GM12878 (cell line): ENCODE measurements around the gene TDRD9. TPM values are rescaled to one million over a fixed set of nuclear protein-coding genes. Genes with fewer than 3 reads are reported as not detected.

Experiments
- ATAC-seq: fragments of 200-7000 bp; cut with Tn5 transposase; 3 replicates; pipeline ENCODE4 v1.9.1; 2020; ENCODE audit warnings: mild to moderate bottlenecking, moderate library complexity
- BruUV-seq: library from RNA; stranded (reverse); fragments of 400-500 nt; replicated peaks from 2 replicates; lab custom pipeline; 2021; lab: Mats Ljungman, UMichigan
- CTCF ChIA-PET: fragments of 300-600 bp; sonication (Branson Sonifier 250); formaldehyde crosslinking; extraction: SDS; loops from one replicate; lab custom pipeline; 2021; ENCODE audit warnings: inconsistent platforms; lab: Yijun Ruan, JAX
- POLR2A ChIA-PET: fragments of 350-600 bp; formaldehyde crosslinking; extraction: SDS; loops from one replicate; lab custom pipeline; 2021; ENCODE audit warnings: inconsistent platforms; lab: Charles Lee
- RAD21 ChIA-PET: fragments of 300-600 bp; sonication (Branson Sonifier 250); formaldehyde crosslinking; loops from one replicate; lab custom pipeline; 2023; ENCODE audit warnings: antibody characterized with exemption; ENCODE audit not compliant: unreplicated experiment; lab: Charles Lee
- SMC1A ChIA-PET: fragments of 300-600 bp; sonication (Branson Sonifier 250); formaldehyde crosslinking; loops from one replicate; lab custom pipeline; 2023; ENCODE audit not compliant: unreplicated experiment, uncharacterized antibody; lab: Charles Lee
- DNase-seq: peaks from one replicate; pipeline ENCODE4 v3.0.0-alpha.2; 2011; ENCODE audit warnings: low read depth, low spot score
- FAIRE-seq: peaks from 3 replicates; lab custom pipeline; 2011; peaks lifted over from hg19 to GRCh38; lab: Jason Lieb, UNC
- H2AFZ ChIP-seq: 2 replicates; pipeline ENCODE4 v1.6.0; 2011; ENCODE audit warnings: low read depth, low read length, control low read depth; ENCODE audit not compliant: control insufficient read depth
- H3K27ac ChIP-seq: 2 replicates; pipeline ENCODE4 v1.5.1; 2011; ENCODE audit warnings: control low read depth; ENCODE audit not compliant: control insufficient read depth, insufficient read depth
- H3K27me3 ChIP-seq, 2 experiments: replicated peaks in 1 of 2; 2 replicates each; pipeline versions ENCODE4 v1.6.0 to v1.6.1; 2011; ENCODE audit warnings: low read length in 1 of 2; ENCODE audit not compliant: control insufficient read depth in 2 of 2, insufficient read depth in 2 of 2
- H3K36me3 ChIP-seq, 2 experiments: 2 replicates each; pipeline ENCODE4 v1.5.1; 2011; ENCODE audit warnings: low read length in 1 of 2; ENCODE audit not compliant: control insufficient read depth in 2 of 2, insufficient read depth in 2 of 2
- H3K4me1 ChIP-seq: 2 replicates; pipeline ENCODE4 v1.6.1; 2011; ENCODE audit warnings: mild to moderate bottlenecking, low read length, moderate library complexity, mixed read lengths; ENCODE audit not compliant: control insufficient read depth, insufficient read depth
- H3K4me2 ChIP-seq: 2 replicates; pipeline ENCODE4 v1.6.0; 2011; ENCODE audit warnings: control low read depth; ENCODE audit not compliant: control insufficient read depth, insufficient read depth
- H3K4me3 ChIP-seq: fragments of 200-600 bp; sonication (generic); 2 replicates; pipeline ENCODE4 v1.5.1; 2016
- H3K79me2 ChIP-seq: 2 replicates; pipeline ENCODE4 v1.6.0; 2011; ENCODE audit warnings: low read length; ENCODE audit not compliant: control insufficient read depth, insufficient read depth
- H3K9ac ChIP-seq: 2 replicates; pipeline ENCODE4 v1.8.0; 2011; ENCODE audit warnings: low read length, control low read depth, mixed read lengths; ENCODE audit not compliant: control insufficient read depth, insufficient read depth
- H3K9me3 ChIP-seq: replicated peaks from 3 replicates; pipeline ENCODE4 v1.5.1; 2011; ENCODE audit warnings: mild to moderate bottlenecking, low read length; ENCODE audit not compliant: control insufficient read depth, insufficient read depth
- H4K20me1 ChIP-seq: 2 replicates; pipeline ENCODE4 v1.6.0; 2011; ENCODE audit not compliant: control insufficient read depth, insufficient read depth
- EGR1 ChIP-seq, 2 experiments: IDR thresholded peaks; 1 replicate in 1 of 2; 2 replicates in 1 of 2; pipeline ENCODE4 v1.6.1; 2011 to 2012; ENCODE audit warnings: low read depth in 2 of 2, low read length in 2 of 2, borderline replicate concordance in 1 of 2, mild to moderate bottlenecking in 1 of 2, moderate library complexity in 1 of 2
- HDGF ChIP-seq: fragments of 450-650 bp; IDR thresholded peaks from 2 replicates; pipeline ENCODE4 v1.6.1; 2016; ENCODE audit warnings: antibody characterized with exemption
- NBN ChIP-seq: fragments of 450-650 bp; IDR thresholded peaks from 2 replicates; pipeline ENCODE4 v1.6.1; 2016
- NFYB ChIP-seq: IDR thresholded peaks from 2 replicates; pipeline ENCODE4 v1.6.1; 2011; ENCODE audit warnings: low read depth, mild to moderate bottlenecking, low read length, improper control_type of control experiment, moderate library complexity; ENCODE audit not compliant: insufficient read depth
- POLR2AphosphoS2 ChIP-seq: IDR thresholded peaks from 2 replicates; pipeline ENCODE4 v1.6.1; 2011; ENCODE audit warnings: low read depth, mild to moderate bottlenecking, low read length, improper control_type of control experiment, moderate library complexity
- SMC3 ChIP-seq: IDR thresholded peaks from 2 replicates; pipeline ENCODE4 v1.6.1; 2011; ENCODE audit warnings: low read length, improper control_type of control experiment, borderline replicate concordance
- STAT3 ChIP-seq: IDR thresholded peaks from 2 replicates; pipeline ENCODE4 v1.6.1; 2011; ENCODE audit warnings: low read depth, low read length, improper control_type of control experiment
- TAF1 ChIP-seq: IDR thresholded peaks from 2 replicates; pipeline ENCODE4 v1.6.1; 2011; ENCODE audit warnings: mild to moderate bottlenecking, low read depth, low read length, borderline replicate concordance
- YBX1 ChIP-seq: fragments of 450-650 bp; IDR thresholded peaks from 2 replicates; pipeline ENCODE4 v1.6.1; 2016; ENCODE audit warnings: antibody characterized with exemption
- ZNF207 ChIP-seq: fragments of 450-650 bp; IDR thresholded peaks from 2 replicates; pipeline ENCODE4 v1.6.1; 2014; ENCODE audit warnings: antibody characterized with exemption, mild to moderate bottlenecking, borderline replicate concordance
- ZSCAN29 ChIP-seq: fragments of 450-650 bp; IDR thresholded peaks from 2 replicates; pipeline ENCODE4 v1.6.1; 2017; ENCODE audit warnings: mild to moderate bottlenecking, moderate library complexity
- WGBS: methylation state at CpG from one replicate; pipeline ENCODE4 v1.1.6; 2016; ENCODE audit warnings: low lambda C conversion rate; ENCODE audit not compliant: insufficient replicate concordance, insufficient coverage; ENCODE audit errors: missing lambda C conversion rate; 5-methylcytosine and 5-hydroxymethylcytosine counted together
- in situ Hi-C: fragments of 300-500 bp; cut with MboI; formaldehyde crosslinking; loops from 9 replicates; pipeline ENCODE4 v1.14.3; 2018; ENCODE audit warnings: mixed read lengths
- intact Hi-C: fragments of 100-400 bp; cut with micrococcal nuclease; formaldehyde crosslinking; loops from one replicate; pipeline ENCODE4 v1.14.2; 2022; ENCODE audit not compliant: unreplicated experiment
- polyA plus RNA-seq, 11 experiments: library from polyadenylated mRNA; depleted of rRNA in 4 of 11; unstranded in 6 of 11; stranded (reverse) in 5 of 11; fragments of >200 nt; fragmentation: Nextera tagmentation in 4 of 11; fragmentation: Illumina TruSeq in 1 of 11; extraction: Ambion mirVana in 4 of 11; extraction: Trizol in 1 of 11; gene quantifications; 1 replicate in 1 of 11; 2 replicates in 10 of 11; pipeline versions ENCODE4 v1.2.1 to v1.2.3, GENCODE V29; 2011 to 2016; ENCODE audit warnings: inconsistent platforms in 2 of 11, missing spikeins in 2 of 11, low read depth in 1 of 11
- total RNA-seq, 4 experiments: library from RNA; depleted of rRNA in 3 of 4; stranded (reverse); fragments of >200 nt in 3 of 4; fragmentation: Illumina TruSeq in 1 of 4; extraction: Trizol in 1 of 4; gene quantifications; 2 replicates each; pipeline versions ENCODE4 v1.2.1 to v1.2.3, GENCODE V29; 2013 to 2021
- TF ChIP-seq, protein P1 (sequence below): fragments of 450-650 bp; IDR thresholded peaks from 2 replicates; pipeline ENCODE4 v1.6.1; 2017; ENCODE audit warnings: mild to moderate bottlenecking, moderate library complexity
- TF ChIP-seq, protein P2 (sequence below): fragments of 450-650 bp; IDR thresholded peaks from 2 replicates; pipeline ENCODE4 v1.6.1; 2018; ENCODE audit warnings: mild to moderate bottlenecking, low read depth, moderate library complexity; ENCODE audit not compliant: partially characterized antibody

TDRD9 gene
- total and polyA plus RNA-seq, 10 of the 15 experiments (the other 5 are each of a cell fraction or from before 2014, with no cell fraction given), result 0.12 TPM; not detected in 9

DNA sequence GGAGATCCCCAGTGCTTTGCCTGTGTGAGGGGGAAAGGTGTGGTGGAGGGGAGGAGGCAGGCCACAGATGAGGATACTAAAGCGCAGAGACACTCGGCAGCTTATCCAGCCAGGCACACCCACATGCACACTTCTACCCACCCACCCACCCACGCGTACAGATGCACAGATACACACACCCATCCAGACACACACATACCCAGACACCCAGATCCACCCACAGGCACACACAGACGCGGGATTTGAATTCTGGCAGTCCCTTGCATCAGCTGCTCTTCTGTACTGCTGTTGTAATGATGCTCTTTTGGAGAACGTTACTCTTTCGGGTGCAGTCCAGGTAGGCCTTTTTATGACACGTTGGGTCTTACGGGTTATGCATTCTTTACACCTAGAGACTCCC lies 69.8 kb downstream of the TDRD9 start (continued):
- TF ChIP-seq NFYB (no peak), STAT3 (no peak)
- TF ChIP-seq, protein P1, sequence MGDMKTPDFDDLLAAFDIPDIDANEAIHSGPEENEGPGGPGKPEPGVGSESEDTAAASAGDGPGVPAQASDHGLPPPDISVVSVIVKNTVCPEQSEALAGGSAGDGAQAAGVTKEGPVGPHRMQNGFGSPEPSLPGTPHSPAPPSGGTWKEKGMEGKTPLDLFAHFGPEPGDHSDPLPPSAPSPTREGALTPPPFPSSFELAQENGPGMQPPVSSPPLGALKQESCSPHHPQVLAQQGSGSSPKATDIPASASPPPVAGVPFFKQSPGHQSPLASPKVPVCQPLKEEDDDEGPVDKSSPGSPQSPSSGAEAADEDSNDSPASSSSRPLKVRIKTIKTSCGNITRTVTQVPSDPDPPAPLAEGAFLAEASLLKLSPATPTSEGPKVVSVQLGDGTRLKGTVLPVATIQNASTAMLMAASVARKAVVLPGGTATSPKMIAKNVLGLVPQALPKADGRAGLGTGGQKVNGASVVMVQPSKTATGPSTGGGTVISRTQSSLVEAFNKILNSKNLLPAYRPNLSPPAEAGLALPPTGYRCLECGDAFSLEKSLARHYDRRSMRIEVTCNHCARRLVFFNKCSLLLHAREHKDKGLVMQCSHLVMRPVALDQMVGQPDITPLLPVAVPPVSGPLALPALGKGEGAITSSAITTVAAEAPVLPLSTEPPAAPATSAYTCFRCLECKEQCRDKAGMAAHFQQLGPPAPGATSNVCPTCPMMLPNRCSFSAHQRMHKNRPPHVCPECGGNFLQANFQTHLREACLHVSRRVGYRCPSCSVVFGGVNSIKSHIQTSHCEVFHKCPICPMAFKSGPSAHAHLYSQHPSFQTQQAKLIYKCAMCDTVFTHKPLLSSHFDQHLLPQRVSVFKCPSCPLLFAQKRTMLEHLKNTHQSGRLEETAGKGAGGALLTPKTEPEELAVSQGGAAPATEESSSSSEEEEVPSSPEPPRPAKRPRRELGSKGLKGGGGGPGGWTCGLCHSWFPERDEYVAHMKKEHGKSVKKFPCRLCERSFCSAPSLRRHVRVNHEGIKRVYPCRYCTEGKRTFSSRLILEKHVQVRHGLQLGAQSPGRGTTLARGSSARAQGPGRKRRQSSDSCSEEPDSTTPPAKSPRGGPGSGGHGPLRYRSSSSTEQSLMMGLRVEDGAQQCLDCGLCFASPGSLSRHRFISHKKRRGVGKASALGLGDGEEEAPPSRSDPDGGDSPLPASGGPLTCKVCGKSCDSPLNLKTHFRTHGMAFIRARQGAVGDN, result no peak
- TF ChIP-seq, all 136 proteins: peak for 0

DNA sequence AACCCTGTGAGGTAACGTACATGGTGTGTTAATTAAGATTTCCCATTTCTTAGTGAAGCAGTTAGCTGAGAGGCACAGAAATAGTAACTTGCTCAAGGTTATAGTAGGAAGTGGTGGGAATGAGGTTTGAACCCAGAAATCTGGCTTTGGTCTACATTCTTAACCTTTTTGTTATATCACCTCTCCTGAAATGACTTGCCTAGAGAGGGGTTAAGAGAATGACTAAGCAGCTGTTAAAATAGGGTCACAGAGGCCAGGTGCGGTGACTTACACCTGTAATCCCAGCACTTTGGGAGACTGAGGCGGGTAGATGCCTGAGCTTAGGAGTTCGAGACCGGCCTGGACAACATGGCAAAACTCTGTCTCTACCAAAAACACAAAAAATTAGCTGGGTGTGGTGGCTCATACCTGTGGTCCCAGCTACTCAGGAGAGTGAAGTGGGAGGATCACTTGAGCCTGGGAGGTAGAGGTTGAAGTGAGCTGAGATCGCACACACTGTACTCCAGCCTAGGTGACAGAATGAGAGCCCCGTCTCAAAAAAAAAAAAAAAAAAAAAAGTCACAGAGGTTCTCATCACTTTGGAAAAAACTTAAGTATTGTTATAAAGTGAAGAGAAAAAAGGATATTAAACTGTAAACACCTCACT lies 71.7 kb downstream of the TDRD9 start:
- no peaks in the 10 kb centered on the region for H3K79me2 ChIP-seq
- ChIA-PET CTCF (interaction anchor here (2.0 kb wide), 1 partner anchor 10 kb away, joined by 6 read pairs; no protein-coding TSS in a partner anchor), SMC1A (no interaction called here), POLR2A (no interaction called here), RAD21 (interaction anchor here (0.6 kb wide), 1 partner anchor 129 kb away, joined by 3 read pairs; no protein-coding TSS in a partner anchor)
- no peak for DNase-seq
- no peak overlapping the region for H3K4me2 ChIP-seq
- H3K9ac ChIP-seq, result no peak overlapping the region
- no peak overlapping the region for H3K27ac ChIP-seq
- BruUV-seq, result no TSS peak
- no peak for FAIRE-seq
- peaks cover 4 to 5% of the 10 kb centered on the region in 2 experiments; a peak in 3 of 4 replicates for H3K27me3 ChIP-seq
- intact Hi-C loops (no loop called here), in situ Hi-C loops (no loop called here)
- no peaks in the 10 kb centered on the region for H3K9me3 ChIP-seq
- 14% methylated on average over 7 of the region's 7 CpGs for WGBS
- H3K36me3 ChIP-seq, result no peaks in the 10 kb centered on the region
- no peak overlapping the region for H3K4me3 ChIP-seq
- H2AFZ ChIP-seq, result no peak overlapping the region
- no peaks in the 10 kb centered on the region for H3K4me1 ChIP-seq
- H4K20me1 ChIP-seq, result no peaks in the 10 kb centered on the region
- no peak for ATAC-seq
- no peak for TF ChIP-seq POLR2AphosphoS2
- TF ChIP-seq EGR1 (IDR thresholded peaks at IDR 0.05; ENCODE audit: borderline replicate concordance in 1 of 2, low read depth in 2 of 2, low read length in 2 of 2), result no peak
- TF ChIP-seq TAF1, result no peak
- TF ChIP-seq, protein P2, sequence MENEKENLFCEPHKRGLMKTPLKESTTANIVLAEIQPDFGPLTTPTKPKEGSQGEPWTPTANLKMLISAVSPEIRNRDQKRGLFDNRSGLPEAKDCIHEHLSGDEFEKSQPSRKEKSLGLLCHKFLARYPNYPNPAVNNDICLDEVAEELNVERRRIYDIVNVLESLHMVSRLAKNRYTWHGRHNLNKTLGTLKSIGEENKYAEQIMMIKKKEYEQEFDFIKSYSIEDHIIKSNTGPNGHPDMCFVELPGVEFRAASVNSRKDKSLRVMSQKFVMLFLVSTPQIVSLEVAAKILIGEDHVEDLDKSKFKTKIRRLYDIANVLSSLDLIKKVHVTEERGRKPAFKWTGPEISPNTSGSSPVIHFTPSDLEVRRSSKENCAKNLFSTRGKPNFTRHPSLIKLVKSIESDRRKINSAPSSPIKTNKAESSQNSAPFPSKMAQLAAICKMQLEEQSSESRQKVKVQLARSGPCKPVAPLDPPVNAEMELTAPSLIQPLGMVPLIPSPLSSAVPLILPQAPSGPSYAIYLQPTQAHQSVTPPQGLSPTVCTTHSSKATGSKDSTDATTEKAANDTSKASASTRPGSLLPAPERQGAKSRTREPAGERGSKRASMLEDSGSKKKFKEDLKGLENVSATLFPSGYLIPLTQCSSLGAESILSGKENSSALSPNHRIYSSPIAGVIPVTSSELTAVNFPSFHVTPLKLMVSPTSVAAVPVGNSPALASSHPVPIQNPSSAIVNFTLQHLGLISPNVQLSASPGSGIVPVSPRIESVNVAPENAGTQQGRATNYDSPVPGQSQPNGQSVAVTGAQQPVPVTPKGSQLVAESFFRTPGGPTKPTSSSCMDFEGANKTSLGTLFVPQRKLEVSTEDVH, result no peak
- no peak for TF ChIP-seq HDGF
- TF ChIP-seq ZNF207, result no peak
- no peak for TF ChIP-seq YBX1
- no peak for TF ChIP-seq SMC3
- no peak for TF ChIP-seq ZSCAN29
- TF ChIP-seq NBN, result no peak
